Stimulated activated CD8-positive, alpha-beta memory T cell treated with anti-CD3 and anti-CD28 coated beads, Interleukin-15, amount 100 ng/mL, for 4 hours (primary cell): ENCODE measurements around the gene ZMIZ1.
A peak's percentile ranks its signal among the peaks of the same experiment; 100 is the strongest.
"Not testable (repeated sequence)": the region's sequence is repeated elsewhere in the genome, so short reads cannot be mapped to it uniquely, and the experiment has no call there.

ENCODE experiments used
- DNase-seq, 2 donors: peaks; one replicate each; pipeline ENCODE4 v3.0.0-alpha.2; 2020; ENCODE audit warnings: low read depth in 2 of 2

Gene ZMIZ1

GRCh38 chr10:79031723-79032122 is 37.0 kb upstream of the ZMIZ1 start:
- no peak for DNase-seq

DNA sequence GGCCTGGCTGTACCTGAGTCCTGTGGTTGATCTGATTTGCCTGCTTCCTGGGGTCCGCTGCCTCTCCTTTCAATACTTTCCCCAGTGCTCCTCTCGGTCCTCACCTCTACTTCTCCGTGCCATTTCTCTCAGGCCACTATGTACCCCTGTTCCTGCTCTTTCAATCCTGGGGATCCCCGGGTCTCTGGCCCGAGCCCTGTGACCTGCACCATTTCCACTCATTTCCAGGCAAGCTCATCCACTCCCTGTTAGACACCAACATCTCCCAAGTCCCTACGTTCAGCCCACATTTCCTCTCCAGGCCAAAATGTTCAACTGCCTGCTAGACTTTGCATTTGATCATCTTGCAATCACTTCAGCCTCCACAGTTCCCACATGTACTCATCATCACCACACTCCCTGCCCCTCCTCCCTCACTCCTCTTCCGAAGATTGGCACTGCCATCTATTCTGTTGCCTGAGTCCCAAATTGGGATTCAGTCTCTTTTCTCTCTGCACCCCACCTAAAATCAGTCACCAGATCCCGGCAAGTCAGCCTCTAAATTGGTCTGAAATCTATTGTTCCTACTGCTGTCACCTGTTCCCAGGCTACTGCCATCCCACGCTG is 34.4 kb upstream of the ZMIZ1 start:
- no peak for DNase-seq

- DNase-seq: not testable (repeated sequence)
These were observed 32.4 kb upstream of the ZMIZ1 start for GRCh38 chr10:79036416-79036815.

DNA sequence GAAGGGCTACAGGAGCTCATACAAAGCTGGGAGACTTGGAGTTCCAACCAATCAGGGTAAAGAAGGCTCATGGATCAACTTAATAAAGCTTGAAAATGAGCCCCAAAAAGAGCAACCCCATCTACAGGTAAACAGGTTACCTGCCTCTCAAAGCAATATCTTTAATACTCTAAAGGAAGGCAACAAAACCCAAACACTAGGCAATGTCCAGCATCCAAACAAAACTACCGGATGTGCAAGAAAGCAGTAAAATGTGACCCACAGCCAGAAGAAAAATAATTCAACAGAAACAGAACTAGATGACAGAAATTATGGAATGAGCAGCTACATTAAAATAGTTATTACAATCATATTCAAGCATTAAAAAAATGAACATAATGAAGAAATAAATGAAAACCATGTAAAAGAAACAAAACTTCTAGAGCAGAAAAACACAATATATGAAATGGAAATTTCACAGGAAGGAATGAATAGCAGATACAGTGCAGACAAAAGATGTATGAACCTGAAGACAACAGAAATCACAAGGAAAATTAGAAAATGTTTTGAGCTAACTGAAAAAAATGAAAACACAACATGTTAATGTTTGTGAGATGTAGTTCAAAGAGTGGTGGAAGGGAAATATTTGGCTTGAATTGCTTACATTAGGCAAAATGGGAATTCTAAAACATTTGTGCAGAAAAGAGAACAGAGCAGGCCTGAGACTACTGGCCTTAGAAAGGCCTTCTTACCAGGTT is 30.5 kb upstream of the ZMIZ1 start:
- DNase-seq: no peak

DNA sequence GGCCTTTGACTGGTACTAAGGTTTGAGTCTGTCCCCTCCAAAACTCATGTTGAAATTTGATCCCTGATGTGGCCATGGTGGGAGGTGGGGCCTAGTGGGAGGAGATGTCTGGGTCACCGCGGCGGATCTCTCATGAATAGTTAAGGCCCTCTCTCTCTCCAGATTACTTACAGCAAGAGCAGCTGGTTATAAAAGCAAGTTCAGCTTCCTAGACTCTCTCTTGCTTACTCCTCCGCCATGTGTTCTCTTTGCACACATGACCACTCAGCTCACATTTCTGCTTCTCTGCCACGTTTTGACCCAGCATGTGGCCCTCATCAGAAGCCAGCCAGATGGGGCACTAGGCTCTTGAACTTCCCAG is 29.9 kb upstream of the ZMIZ1 start:
- DNase-seq: no peak

- no peak for DNase-seq
These were observed 25.9 kb upstream of the ZMIZ1 start for GRCh38 chr10:79042639-79043411.

- DNase-seq: no peak
These were observed 24.6 kb upstream of the ZMIZ1 start for GRCh38 chr10:79044036-79044632.

GRCh38 chr10:79044846-79045245 is 23.9 kb upstream of the ZMIZ1 start:
- no peak for DNase-seq

- DNase-seq: no peak
These were observed 23.1 kb upstream of the ZMIZ1 start for GRCh38 chr10:79045566-79046175.

DNA sequence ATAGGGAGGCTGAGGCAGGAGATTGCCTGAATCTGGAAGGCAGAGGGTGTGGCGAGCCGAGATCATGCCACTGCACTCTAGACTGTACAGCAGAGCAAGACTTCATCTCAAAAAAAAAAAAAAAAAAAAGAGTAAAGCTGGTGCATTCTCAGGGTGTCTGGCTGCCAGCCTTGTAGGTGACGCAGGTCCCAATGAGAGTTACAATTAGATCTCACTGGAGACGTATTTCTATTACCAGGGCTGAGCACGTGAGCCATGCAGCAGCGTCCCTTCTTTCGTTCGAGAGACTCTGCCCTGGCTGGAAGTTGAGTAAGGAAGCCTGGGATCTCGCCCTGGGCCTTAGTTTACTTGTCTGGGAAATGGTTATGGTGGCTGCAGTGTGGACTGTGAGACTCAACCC is 22.4 kb upstream of the ZMIZ1 start:
- no peak for DNase-seq

- DNase-seq: no peak
These were observed 21.8 kb upstream of the ZMIZ1 start for GRCh38 chr10:79046741-79047583.

DNA sequence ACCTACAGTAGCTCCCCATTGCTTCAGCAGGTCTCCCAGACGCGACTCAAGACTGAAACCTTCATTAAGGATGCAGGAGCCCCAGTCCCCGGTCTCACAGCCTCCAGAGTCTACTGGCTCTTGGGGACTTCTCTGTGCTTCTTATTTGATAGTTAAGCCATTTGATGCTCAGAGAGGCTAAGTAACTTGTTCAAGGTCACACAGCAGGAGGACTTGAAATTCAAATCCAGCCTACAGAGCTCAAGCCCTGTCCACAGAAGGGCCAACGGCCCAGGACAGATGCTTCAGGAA is 21.2 kb upstream of the ZMIZ1 start:
- no peak for DNase-seq

DNA sequence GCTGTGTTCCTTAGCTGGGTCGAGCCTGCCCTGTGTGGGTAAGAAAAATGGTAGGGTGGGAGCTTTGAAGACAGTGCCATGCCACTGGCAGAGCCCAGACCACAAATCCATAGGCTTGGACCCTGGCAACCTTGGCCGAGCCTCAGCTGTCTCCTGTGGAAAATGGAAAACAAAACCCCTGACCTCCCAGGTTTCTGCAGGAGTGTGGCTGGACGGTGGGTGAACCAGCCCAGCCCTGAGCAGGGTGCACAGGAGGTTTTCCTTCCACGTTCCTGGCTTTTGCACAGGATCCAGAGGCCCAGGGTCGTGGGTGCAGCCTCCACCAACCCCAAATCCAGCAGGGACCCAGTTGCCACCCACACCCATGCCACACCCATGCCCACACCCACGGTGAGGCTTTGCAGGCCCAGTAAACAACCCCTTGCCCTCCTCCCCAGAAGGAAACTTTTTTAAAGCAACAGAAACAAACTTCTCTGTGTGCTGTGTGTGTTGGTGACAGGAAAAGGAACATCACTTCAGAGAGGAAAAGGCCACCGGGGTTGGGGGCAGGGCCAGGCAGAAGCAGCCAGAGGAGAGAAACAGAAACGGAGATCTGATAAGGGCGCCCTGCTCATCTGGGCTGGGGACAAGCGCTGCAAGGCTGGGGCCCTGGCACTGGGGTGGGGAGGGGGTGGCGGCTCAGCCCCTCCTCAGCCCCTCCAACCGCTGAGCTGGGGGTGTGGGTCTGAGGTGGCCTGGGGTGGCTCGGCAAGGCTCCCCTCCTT is 20.7 kb upstream of the ZMIZ1 start:
- DNase-seq: peak in 1 of 2 donors; percentile 27

GRCh38 chr10:79048639-79049550 is 19.9 kb upstream of the ZMIZ1 start:
- DNase-seq: no peak

GRCh38 chr10:79049931-79050895 is 18.6 kb upstream of the ZMIZ1 start:
- no peak for DNase-seq

DNA sequence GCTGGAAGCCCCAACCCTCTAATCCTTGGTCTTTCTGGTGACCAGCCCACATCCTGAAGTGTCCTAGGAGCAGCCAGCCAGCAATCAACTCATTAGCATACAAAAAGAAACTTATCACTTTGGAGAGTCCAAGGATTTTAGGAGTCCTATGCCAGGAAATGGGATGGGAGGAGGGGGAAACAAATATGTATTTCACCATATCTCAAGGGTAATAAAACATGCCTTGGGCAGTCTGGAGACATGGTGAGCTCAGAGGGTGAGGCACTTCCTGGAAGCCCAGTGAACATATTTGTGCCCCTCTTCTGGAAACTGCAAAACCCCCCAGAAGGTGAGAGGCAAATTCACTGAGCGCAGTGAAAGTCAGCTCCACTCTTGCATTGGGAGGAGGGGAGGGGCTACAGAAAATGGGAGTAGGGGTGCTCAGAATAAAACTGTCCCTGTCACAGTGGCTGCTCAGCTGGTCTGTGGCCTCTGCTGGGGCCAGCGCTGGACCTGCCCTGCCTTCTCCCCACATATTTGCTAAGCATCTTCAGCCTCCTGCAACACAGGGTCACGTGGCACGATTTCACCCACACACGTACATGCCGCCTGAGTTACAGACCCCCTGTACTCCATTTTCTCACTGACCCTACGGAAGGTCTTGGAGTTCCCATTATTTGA is 17.7 kb upstream of the ZMIZ1 start:
- no peak for DNase-seq

GRCh38 chr10:79051766-79052165 is 17.0 kb upstream of the ZMIZ1 start:
- no peak for DNase-seq
